Mesothelial cell of epicardium (in vitro differentiated cells): ENCODE results near the gene SYT1. TPM values are rescaled to one million over a fixed set of nuclear protein-coding genes. Genes with fewer than 3 reads are reported as not detected.

Experiments
- DNase-seq, 2 experiments: peaks; one replicate each; pipeline ENCODE4 v3.0.0; 2021; ENCODE audit warnings: low spot score in 2 of 2; ENCODE audit not compliant: unreplicated experiment in 2 of 2
- H3K27ac Mint-ChIP-seq: 2 replicates; pipeline ENCODE4 v1.8.0; 2021; ENCODE audit warnings: mixed read lengths
- H3K27me3 Mint-ChIP-seq: 2 replicates; pipeline ENCODE4 v1.8.0; 2021; ENCODE audit warnings: low read depth, mixed read lengths
- H3K36me3 Mint-ChIP-seq: 2 replicates; pipeline ENCODE4 v1.8.0; 2021; ENCODE audit warnings: mixed read lengths
- H3K4me1 Mint-ChIP-seq: 2 replicates; pipeline ENCODE4 v1.8.0; 2021; ENCODE audit warnings: mixed read lengths
- H3K4me3 Mint-ChIP-seq: 2 replicates; pipeline ENCODE4 v1.8.0; 2021; ENCODE audit warnings: mild to moderate bottlenecking, moderate library complexity, mixed read lengths
- H3K9me3 Mint-ChIP-seq: 2 replicates; pipeline ENCODE4 v1.8.0; 2021; ENCODE audit warnings: mixed read lengths
- total RNA-seq: library from RNA; stranded (reverse); gene quantifications from 3 replicates; pipeline ENCODE4 v1.2.1, GENCODE V29; 2021
- TF ChIP-seq, protein P1 (sequence below): fragments of 200-600 bp; sonication (generic); IDR thresholded peaks from one replicate; pipeline ENCODE4 v1.5.0; 2021; ENCODE audit warnings: antibody characterized with exemption; ENCODE audit not compliant: unreplicated experiment

The SYT1 gene
- total RNA-seq, 1 donor from 2014 or later, result 13.6 TPM

GRCh38 chr12:79161249-79161934 is 296.8 kb downstream of the SYT1 start:
- no peaks in the 10 kb centered on the region for H3K9me3 Mint-ChIP-seq

GRCh38 chr12:79162147-79162772 is 297.7 kb downstream of the SYT1 start:
- no peak for DNase-seq
- H3K27ac Mint-ChIP-seq, result no peak overlapping the region
- no peaks in the 10 kb centered on the region for H3K9me3 Mint-ChIP-seq
- peaks cover 43% of the 10 kb centered on the region for H3K4me1 Mint-ChIP-seq
- H3K27me3 Mint-ChIP-seq, result no peaks in the 10 kb centered on the region
- no peaks in the 10 kb centered on the region for H3K36me3 Mint-ChIP-seq
- H3K4me3 Mint-ChIP-seq, result no peak overlapping the region
- TF ChIP-seq, protein P1, sequence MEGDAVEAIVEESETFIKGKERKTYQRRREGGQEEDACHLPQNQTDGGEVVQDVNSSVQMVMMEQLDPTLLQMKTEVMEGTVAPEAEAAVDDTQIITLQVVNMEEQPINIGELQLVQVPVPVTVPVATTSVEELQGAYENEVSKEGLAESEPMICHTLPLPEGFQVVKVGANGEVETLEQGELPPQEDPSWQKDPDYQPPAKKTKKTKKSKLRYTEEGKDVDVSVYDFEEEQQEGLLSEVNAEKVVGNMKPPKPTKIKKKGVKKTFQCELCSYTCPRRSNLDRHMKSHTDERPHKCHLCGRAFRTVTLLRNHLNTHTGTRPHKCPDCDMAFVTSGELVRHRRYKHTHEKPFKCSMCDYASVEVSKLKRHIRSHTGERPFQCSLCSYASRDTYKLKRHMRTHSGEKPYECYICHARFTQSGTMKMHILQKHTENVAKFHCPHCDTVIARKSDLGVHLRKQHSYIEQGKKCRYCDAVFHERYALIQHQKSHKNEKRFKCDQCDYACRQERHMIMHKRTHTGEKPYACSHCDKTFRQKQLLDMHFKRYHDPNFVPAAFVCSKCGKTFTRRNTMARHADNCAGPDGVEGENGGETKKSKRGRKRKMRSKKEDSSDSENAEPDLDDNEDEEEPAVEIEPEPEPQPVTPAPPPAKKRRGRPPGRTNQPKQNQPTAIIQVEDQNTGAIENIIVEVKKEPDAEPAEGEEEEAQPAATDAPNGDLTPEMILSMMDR, result no peak

More at GRCh38 chr12:79161249-79161934, 296.8 kb downstream of the SYT1 start:
- Mint-ChIP-seq H3K4me1 (peaks cover 44% of the 10 kb centered on the region), H3K27ac (no peak overlapping the region), H3K36me3 (no peaks in the 10 kb centered on the region), H3K27me3 (no peaks in the 10 kb centered on the region), H3K4me3 (no peak overlapping the region)
- DNase-seq, result no peak
- TF ChIP-seq, protein P1, result no peak

- H3K9me3 Mint-ChIP-seq, result no peaks in the 10 kb centered on the region
- H3K36me3 Mint-ChIP-seq, result no peaks in the 10 kb centered on the region
- no peak overlapping the region for H3K27ac Mint-ChIP-seq
- no peaks in the 10 kb centered on the region for H3K27me3 Mint-ChIP-seq
- TF ChIP-seq, protein P1, result no peak
- H3K4me1 Mint-ChIP-seq, result peaks cover 39% of the 10 kb centered on the region
- DNase-seq, result no peak
- no peak overlapping the region for H3K4me3 Mint-ChIP-seq
These were observed 298.4 kb downstream of the SYT1 start for GRCh38 chr12:79162948-79163347.

DNA sequence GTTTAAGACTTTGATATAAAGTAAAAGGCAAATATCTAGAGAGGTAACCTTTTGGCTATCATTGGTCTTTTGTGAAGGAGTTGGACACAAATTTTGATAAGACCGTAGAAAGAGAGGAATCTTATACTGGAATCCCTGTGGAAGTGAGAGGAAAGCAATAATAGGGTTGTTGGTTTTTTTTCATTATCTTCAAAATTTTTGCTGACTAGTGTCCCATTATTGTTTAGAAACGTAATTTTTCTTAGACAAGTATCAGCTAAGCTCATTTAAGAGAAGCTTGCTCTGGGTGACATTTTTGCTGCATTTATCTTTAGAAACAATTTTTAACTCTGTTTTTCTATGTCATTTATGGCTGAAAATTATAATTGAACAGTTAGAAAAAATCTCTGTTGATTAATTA is 300.3 kb downstream of the SYT1 start:
- Mint-ChIP-seq H3K4me3 (no peak overlapping the region), H3K4me1 (peaks cover 33% of the 10 kb centered on the region), H3K27me3 (no peaks in the 10 kb centered on the region), H3K36me3 (peaks cover 3% of the 10 kb centered on the region), H3K27ac (peak overlapping the region; percentile 66), H3K9me3 (peaks cover 2% of the 10 kb centered on the region)
- DNase-seq, result no peak
- TF ChIP-seq, protein P1, result no peak

DNA sequence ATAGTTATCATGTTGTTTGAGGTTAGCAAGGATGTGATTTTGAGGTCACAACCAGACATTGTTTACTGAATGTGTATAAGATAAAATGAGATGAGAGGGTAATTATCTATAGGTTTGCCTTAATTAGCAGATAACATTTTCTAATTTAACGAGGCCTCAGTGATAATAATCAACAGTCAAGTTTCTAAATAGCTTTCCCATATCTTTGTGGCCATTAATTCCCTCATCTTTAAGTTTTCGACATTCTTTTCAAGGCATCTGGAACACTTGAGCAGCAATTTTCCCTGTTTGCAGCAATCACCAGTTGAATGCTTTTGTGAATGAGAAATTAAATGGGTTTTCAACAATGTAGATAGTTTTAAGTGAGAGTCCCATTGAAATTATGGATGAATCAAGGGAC is 304.1 kb downstream of the SYT1 start:
- TF ChIP-seq, protein P1, result no peak
- H3K27me3 Mint-ChIP-seq, result no peaks in the 10 kb centered on the region

More for the DNA sequence above, 304.1 kb downstream of the SYT1 start:
- Mint-ChIP-seq H3K4me3 (no peak overlapping the region), H3K4me1 (peaks cover 18% of the 10 kb centered on the region), H3K9me3 (peaks cover 16% of the 10 kb centered on the region), H3K27ac (no peak overlapping the region), H3K36me3 (peaks cover 17% of the 10 kb centered on the region)
- no peak for DNase-seq
